ENCODE measurements around the gene SUN1. TPM values are rescaled to one million over a fixed set of nuclear protein-coding genes. Genes with fewer than 3 reads are reported as not detected.

SUN1 gene
- total RNA-seq, 2 experiments from 2014 or later, result 50.1 to 53.4 TPM

DNA sequence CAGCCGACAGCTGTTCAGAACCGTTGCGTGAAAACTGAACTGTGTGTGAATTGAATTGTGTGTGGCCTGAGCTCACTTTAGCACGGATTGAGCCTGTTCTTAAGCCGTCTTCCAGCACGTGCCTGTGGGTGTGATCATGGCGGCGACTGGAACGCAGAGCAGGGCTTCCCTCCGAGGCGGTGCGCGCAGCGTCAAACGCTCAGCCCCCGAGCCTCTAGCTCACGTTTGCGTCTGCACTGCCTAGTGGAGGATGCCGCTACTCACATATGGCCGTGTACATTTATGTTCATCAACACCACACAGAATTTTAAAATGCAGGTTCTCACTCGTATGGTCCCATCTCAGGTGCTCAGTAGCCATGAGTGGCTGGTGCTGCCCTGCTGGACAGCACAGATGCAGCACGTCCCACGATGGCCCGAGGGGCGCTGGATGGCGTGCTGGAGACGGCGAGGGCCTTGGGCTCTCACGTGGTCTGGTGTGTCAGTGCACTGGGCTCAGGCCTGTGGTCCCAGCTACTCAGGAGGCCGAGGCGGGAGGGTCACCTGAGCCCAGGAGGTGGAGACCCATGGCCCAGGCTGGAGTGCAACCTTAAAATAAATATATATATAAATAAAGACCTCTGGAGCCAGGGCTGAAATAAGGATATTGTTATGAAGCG, 22.0 kb downstream of the SUN1 start:
- Mint-ChIP-seq H3K4me3 (no peak overlapping the region), H3K4me1 (no peaks in the 10 kb centered on the region), H3K9me3 (no peaks in the 10 kb centered on the region)

DNA sequence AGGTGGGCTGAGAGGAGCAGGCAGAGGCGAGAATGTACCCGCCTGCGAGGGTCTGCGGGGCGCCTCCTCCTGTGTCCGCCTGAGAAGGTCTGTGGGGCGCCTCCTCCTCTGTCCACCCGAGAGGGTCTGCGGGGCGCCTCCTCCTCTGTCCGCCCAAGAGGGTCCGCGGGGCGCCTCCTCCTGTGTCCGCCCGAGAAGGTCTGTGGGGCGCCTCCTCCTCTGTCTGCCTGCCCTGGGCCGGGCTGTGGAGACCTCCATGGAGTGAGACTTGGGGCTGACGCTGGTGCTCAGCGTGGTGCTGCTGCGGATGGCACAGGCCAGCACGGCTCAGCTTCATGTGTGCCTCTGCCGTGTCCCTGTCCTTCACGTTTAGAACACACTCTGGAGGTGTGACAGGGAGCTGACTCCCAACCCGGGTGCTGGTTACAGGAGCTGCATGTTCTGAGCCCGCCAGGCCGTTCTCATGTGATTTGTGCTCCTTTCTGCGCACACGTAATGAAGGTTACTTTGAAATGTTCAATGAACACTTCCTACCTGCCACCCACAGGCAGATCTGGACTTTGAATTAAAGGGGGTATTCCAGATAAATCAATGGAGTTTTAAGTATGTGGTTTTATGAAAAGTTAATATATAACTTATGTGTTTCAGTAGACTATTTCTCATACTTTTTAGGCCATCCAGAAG, 23.6 kb downstream of the SUN1 start:
- H3K36me3 Mint-ChIP-seq, result peaks cover 11% of the 10 kb centered on the region
- H3K4me3 Mint-ChIP-seq, result no peak overlapping the region
- H3K27ac Mint-ChIP-seq, result no peak overlapping the region
- H3K9me3 Mint-ChIP-seq, result no peaks in the 10 kb centered on the region
- H3K4me1 Mint-ChIP-seq, result no peaks in the 10 kb centered on the region
- H3K27me3 Mint-ChIP-seq, result no peaks in the 10 kb centered on the region
- no peak for DNase-seq

More for the DNA sequence above, 22.0 kb downstream of the SUN1 start:
- DNase-seq, result no peak
- H3K27me3 Mint-ChIP-seq, result no peaks in the 10 kb centered on the region
- no peak overlapping the region for H3K27ac Mint-ChIP-seq
- H3K36me3 Mint-ChIP-seq, result peaks cover 9% of the 10 kb centered on the region

DNA sequence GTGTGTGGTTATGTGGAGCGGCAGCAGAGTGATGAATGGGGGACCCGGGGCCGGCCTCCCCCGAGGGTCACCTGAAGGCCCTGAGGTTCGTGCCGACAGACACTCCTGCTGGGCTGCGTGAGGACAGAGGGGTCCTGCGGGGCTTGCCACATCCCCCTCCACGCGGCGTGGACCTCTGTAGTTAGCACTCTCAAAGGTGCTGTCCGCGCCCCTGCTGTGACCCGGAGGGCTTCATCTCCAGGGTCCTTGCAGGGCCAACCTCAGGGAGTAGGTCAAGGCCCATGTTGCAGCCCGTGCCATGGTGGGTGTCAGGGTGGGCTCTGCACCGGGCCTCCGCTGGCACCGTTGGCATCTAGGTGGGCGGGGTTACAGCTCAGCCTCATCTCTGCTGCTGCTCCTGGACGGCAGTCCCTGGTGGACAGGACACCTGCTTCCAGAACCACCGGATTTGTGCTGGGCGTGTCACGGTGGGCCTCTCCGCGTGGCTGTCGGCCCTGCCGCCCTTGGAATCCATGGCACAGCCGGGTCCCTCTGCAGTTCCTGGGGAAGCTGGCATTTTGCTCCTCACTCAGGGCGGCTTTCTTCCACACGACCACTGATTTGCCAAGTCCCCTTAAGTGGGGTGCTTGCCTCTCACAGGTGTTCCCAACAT, 24.3 kb downstream of the SUN1 start:
- H3K9me3 Mint-ChIP-seq, result no peaks in the 10 kb centered on the region
- H3K4me1 Mint-ChIP-seq, result no peaks in the 10 kb centered on the region
- peaks cover 11% of the 10 kb centered on the region for H3K36me3 Mint-ChIP-seq
- DNase-seq, result no peak
- H3K4me3 Mint-ChIP-seq, result no peak overlapping the region
- H3K27me3 Mint-ChIP-seq, result no peaks in the 10 kb centered on the region
- no peak overlapping the region for H3K27ac Mint-ChIP-seq

DNA sequence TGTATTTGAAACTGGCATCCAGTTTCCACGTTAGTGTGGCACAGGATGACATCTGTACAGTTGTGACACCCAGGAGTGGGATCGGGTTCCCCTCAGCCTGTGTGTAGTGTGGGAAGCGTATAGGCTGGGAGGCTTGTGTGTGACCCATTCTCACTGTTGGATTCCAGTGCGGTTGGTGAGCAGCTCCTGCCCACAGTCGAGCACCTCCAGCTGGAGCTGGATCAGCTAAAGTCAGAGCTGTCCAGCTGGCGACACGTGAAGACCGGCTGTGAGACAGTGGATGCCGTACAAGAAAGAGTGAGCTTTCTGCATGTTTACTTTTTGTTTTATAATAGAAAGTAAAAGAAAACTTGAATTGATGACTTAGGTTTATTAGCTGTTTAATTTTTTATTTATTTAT, 25.4 kb downstream of the SUN1 start:
- no peak for DNase-seq
- H3K27me3 Mint-ChIP-seq, result no peaks in the 10 kb centered on the region
- H3K4me1 Mint-ChIP-seq, result no peaks in the 10 kb centered on the region
- peaks cover 11% of the 10 kb centered on the region for H3K36me3 Mint-ChIP-seq
- no peaks in the 10 kb centered on the region for H3K9me3 Mint-ChIP-seq
- H3K27ac Mint-ChIP-seq, result no peak overlapping the region
- H3K4me3 Mint-ChIP-seq, result no peak overlapping the region

DNA sequence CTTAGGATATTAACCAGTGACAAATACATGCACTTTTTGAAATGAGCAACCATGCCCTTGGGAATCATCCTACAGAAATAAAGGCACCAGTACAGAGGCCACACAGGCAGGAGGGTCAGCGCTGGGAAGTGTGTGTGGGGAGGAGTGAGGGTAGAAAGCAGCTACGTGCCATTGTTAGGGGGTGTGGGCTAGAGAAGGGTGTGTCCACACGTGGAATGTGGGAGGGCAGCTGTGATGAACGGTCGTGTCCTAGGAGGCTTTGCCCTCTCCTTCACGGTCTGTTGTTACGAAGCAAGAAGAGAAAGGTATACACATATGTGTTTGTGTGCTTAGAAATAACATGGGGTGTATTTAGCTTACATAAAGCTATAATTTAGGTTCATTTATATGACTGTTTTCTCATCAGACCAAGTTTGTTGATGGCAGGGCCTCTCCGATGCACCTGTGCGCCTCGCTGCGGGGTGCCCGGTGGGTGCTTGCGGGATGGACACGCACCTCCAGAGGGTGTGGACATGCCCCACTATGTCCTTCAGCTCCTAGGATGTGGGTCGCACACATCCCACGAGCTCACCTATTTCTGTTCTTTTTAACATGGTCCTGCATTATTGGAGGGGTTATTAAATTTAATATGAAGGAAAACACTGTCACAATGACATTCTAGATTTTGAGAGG, 27.2 kb downstream of the SUN1 start:
- Mint-ChIP-seq H3K27me3 (no peaks in the 10 kb centered on the region), H3K4me1 (no peaks in the 10 kb centered on the region), H3K36me3 (peaks cover 12% of the 10 kb centered on the region), H3K27ac (no peak overlapping the region), H3K4me3 (no peak overlapping the region), H3K9me3 (no peaks in the 10 kb centered on the region)
- no peak for DNase-seq

DNA sequence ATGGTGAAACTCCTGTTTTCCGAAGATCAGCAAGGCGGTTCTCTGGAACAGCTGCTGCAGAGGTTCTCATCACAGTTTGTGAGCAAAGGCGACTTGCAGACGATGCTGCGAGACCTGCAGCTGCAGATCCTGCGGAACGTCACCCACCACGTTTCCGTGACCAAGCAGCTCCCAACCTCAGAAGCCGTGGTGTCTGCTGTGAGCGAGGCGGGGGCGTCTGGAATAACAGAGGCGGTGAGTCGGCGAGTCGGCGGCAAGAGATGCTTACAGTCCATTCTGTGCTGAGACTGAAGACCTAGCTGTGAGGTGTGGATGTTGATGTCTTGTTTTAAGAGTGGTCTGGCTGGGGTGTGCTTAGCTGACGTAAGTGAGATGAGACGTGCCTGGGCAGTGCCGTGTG, 27.9 kb downstream of the SUN1 start:
- DNase-seq, result no peak
- no peak overlapping the region for H3K4me3 Mint-ChIP-seq
- H3K27me3 Mint-ChIP-seq, result no peaks in the 10 kb centered on the region
- H3K9me3 Mint-ChIP-seq, result no peaks in the 10 kb centered on the region
- H3K27ac Mint-ChIP-seq, result no peak overlapping the region
- peaks cover 16% of the 10 kb centered on the region for H3K36me3 Mint-ChIP-seq
- H3K4me1 Mint-ChIP-seq, result no peaks in the 10 kb centered on the region

DNA sequence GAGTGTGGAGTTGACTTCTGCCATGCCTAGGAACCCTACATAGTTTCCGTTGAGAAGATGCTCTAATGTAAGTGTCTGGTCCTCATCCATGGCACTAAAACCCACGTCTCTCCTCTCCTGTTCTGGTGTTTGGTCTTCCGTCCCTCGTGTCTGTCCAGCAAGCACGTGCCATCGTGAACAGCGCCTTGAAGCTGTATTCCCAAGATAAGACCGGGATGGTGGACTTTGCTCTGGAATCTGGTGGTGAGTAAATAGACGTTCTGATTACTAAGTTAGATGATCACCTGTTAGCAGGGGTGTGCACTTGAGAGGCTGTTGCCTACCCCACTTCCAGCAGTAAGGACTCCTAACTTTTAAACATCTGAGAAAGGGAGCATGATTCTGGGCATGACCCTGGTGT, 28.9 kb downstream of the SUN1 start:
- no peaks in the 10 kb centered on the region for H3K9me3 Mint-ChIP-seq
- no peak for DNase-seq
- H3K27ac Mint-ChIP-seq, result no peak overlapping the region
- no peaks in the 10 kb centered on the region for H3K4me1 Mint-ChIP-seq
- H3K27me3 Mint-ChIP-seq, result no peaks in the 10 kb centered on the region
- H3K36me3 Mint-ChIP-seq, result peaks cover 16% of the 10 kb centered on the region
- no peak overlapping the region for H3K4me3 Mint-ChIP-seq

DNA sequence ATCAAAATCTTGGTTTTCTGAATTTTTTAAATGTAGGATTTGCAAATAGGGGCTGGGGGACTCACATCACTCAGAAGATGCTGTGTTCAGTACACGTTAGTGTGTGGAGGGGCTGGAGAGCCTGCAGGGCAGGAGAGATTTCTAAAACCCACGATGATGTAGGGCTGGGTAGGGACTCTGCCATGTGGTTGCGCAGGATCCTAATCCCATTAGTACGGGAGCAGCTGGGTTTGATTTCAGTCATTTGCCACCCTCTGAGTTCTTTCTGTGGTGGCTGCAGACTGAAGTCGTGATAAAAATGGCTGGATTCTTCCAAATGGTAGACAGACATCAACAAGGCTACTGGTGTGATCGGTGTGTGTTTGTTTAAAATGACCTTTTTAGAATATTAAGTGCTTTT, 29.9 kb downstream of the SUN1 start:
- H3K9me3 Mint-ChIP-seq, result no peaks in the 10 kb centered on the region
- DNase-seq, result no peak
- H3K4me3 Mint-ChIP-seq, result no peak overlapping the region
- H3K36me3 Mint-ChIP-seq, result peaks cover 19% of the 10 kb centered on the region
- H3K4me1 Mint-ChIP-seq, result no peaks in the 10 kb centered on the region
- H3K27ac Mint-ChIP-seq, result no peak overlapping the region
- no peaks in the 10 kb centered on the region for H3K27me3 Mint-ChIP-seq

DNA sequence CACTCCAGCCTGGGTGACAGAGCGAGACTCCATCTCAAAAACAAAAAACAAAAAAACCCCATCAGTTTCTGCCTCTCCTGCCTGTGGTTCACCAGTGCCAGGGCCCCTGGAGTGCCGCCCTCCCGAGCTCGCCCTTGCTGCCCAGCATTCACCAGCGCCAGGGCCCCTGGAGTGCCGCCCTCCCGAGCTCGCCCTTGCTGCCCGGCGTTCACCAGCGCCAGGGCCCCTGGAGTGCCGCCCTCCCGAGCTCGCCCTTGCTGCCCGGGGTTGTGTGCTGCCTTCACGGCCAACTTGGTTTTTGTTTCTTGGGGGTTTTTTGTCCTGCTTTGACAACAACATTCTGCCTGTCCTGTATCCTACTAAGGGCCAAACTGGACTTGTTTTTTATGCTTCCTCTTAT, 30.8 kb downstream of the SUN1 start:
- Mint-ChIP-seq H3K4me3 (no peak overlapping the region), H3K27me3 (no peaks in the 10 kb centered on the region), H3K27ac (no peak overlapping the region), H3K9me3 (no peaks in the 10 kb centered on the region), H3K4me1 (no peaks in the 10 kb centered on the region), H3K36me3 (peaks cover 19% of the 10 kb centered on the region)
- no peak for DNase-seq

DNA sequence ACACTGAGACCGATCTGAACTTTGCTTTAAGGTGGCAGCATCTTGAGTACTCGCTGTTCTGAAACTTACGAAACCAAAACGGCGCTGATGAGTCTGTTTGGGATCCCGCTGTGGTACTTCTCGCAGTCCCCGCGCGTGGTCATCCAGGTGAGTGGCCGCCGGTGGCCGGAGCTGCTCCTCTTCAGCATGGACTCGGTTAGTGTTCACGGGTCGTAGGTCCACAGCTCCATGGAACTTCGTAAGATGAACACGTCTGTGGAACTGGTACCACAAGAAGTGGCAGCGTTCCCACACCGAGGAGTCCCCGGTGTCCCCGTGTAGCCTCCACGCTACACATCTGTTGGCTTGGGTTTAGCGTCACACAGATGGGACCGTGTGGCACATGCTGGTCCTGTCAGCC, 33.6 kb downstream of the SUN1 start:
- DNase-seq, result no peak
- Mint-ChIP-seq H3K9me3 (no peaks in the 10 kb centered on the region), H3K4me1 (peaks cover 6% of the 10 kb centered on the region), H3K36me3 (peaks cover 24% of the 10 kb centered on the region), H3K4me3 (no peak overlapping the region), H3K27me3 (no peaks in the 10 kb centered on the region), H3K27ac (no peak overlapping the region)

DNA sequence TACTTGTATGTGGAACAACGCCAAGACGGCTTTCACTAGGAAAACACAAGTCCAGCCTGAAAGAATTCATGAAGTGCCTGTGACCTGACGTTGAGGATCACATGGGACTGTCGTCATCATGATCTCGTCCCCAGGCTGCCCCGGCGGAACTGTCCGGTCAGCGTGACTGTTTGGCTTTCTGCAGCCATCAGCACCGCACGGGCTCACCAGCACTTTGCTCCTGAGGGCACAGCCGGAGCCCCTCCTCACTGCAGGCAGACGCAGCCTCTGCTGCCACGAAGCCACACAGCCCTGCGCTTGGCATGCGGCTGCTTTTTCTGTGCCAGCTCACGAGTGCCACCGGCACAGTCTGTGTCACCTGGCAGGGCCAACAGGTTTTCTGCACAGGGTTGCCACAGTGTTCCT, 34.7 kb downstream of the SUN1 start:
- Mint-ChIP-seq H3K9me3 (no peaks in the 10 kb centered on the region), H3K27ac (no peak overlapping the region), H3K36me3 (peaks cover 24% of the 10 kb centered on the region), H3K4me3 (no peak overlapping the region), H3K27me3 (no peaks in the 10 kb centered on the region), H3K4me1 (peaks cover 6% of the 10 kb centered on the region)
- DNase-seq, result no peak

DNA sequence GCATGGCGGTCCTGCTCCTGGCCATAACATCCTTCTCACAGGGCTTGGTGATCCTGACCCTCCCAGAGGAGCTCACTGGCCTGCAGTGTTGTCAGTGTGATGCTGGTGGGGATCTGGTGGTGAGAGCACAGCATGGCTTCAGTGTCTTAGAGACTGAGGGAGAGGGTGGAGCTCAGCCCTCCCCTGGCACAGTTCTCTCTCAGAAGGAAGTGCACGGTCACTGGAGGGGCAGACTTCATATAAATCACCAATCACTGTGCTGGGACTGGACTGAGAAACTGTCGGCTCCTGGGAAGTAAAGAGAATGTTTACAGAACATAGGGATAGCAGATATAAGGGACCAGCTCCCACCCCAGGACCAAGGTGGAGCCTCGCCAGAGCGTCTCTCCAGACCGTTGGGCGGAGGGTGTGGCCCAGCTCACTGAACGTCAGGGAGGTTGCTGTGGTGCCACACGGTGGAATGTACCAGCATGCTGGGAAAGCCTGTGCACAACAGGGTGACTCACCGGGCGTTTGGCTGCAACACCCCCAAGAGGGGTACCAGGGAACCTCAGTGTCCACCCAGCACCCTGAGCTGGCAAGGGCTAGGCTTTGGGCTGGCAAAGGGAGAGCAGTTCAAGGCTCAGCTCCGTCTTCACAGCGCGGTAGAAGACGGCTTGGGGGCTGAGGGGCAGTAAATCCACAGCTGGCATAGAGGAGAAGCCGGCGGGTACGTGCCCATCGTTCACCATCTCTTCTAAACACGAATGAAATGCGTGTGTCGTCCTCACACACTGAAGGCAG, 35.3 kb downstream of the SUN1 start:
- Mint-ChIP-seq H3K4me1 (peaks cover 6% of the 10 kb centered on the region), H3K36me3 (peaks cover 28% of the 10 kb centered on the region), H3K9me3 (no peaks in the 10 kb centered on the region), H3K27ac (no peak overlapping the region), H3K27me3 (no peaks in the 10 kb centered on the region), H3K4me3 (no peak overlapping the region)
- DNase-seq, result no peak

DNA sequence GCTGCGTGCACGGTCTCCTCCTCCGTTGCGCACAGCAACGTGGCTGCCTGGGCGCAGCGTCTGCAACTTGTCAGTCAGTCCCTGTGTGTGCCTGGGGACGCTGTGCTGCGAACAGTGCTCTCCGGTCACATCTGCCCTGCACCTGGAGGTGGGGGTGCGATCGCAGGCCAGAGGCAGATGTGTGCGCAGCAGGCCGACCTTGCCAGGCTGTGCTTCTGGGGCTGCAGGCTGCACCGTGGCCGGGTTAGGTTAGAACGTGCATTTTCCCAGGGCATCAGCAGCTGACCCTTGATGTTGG, 35.9 kb downstream of the SUN1 start:
- DNase-seq, result no peak
- Mint-ChIP-seq H3K4me1 (peaks cover 8% of the 10 kb centered on the region), H3K27ac (no peak overlapping the region), H3K9me3 (no peaks in the 10 kb centered on the region), H3K27me3 (no peaks in the 10 kb centered on the region), H3K4me3 (no peak overlapping the region), H3K36me3 (peaks cover 34% of the 10 kb centered on the region)

DNA sequence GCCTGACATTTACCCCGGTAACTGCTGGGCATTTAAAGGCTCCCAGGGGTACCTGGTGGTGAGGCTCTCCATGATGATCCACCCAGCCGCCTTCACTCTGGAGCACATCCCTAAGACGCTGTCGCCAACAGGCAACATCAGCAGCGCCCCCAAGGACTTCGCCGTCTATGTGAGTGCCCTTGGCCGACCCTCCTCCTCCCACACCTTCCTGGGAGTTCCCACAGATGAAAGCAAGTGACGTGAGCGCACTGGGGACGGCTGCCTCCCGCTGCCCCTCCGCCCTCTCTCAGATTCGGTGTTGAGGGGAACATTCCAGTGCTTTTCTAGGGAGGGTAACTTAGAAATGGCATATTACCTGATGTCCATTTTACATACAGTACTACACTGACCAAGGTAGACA, 37.1 kb downstream of the SUN1 start:
- Mint-ChIP-seq H3K36me3 (peaks cover 36% of the 10 kb centered on the region), H3K4me1 (peaks cover 17% of the 10 kb centered on the region), H3K9me3 (no peaks in the 10 kb centered on the region), H3K27me3 (no peaks in the 10 kb centered on the region), H3K4me3 (no peak overlapping the region), H3K27ac (no peak overlapping the region)
- no peak for DNase-seq

All from activated naive CD8-positive, alpha-beta T cell treated with anti-CD3 and anti-CD28 coated beads for 36 hours (primary cell).